NB4 (cell line): ENCODE data around the gene DPP10.

Experiments
- CTCF ChIP-seq: IDR thresholded peaks from one replicate; pipeline ENCODE4 v1.5.1; 2012; ENCODE audit warnings: low read depth, low read length
- POLR2A ChIP-seq: IDR thresholded peaks from 2 replicates; pipeline ENCODE4 v1.6.1; 2011; ENCODE audit warnings: mild to moderate bottlenecking; ENCODE audit not compliant: insufficient read length; ENCODE audit errors: extremely low read depth

DNA sequence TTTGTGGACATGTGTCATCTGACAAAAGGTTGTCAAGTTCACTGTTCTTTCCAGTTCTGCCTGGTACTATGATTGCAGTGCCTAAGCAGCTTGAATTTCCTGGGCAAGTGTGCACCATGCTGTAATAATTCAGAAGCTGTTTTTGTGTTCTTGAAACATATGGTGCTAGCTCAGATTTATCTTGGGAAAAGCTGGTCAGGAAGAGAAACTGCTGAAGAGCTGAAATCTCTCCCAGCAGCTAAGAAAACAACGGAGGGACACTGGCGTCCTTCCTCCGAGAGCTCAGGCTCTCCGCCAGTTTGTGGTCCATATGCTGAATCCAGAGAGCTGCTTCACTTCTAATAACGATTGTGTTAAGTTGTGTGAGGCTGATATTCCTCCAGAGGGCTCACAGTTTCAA, 642.0 kb downstream of the DPP10 start:
- TF ChIP-seq POLR2A (no peak), CTCF (no peak)
